ENCODE results near the gene LPIN1.
A peak's percentile ranks its signal among the peaks of the same experiment; 100 is the strongest.
"Not testable (repeated sequence)": the region's sequence is repeated elsewhere in the genome, so short reads cannot be mapped to it uniquely, and the experiment has no call there.

LPIN1 gene

DNA sequence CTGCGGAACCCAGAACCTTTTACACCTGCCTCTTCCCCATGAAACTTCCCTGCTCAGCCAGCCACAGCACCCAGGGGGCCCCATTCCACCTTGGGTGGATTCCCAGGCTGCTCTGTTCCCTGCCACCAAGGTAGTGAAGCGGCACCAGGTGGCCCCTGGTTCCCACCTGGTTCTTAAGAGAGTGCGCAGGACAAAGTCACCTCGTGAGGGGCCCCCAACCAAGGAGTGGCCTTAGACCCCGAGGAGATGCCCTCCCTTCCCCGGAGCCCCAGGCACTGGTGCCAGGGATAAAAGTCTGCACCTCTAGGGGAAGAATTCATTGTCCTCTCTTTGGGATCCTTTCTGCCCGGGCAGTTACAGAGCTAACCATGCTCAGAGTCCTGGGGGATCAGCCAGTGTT, 3.1 kb upstream of the LPIN1 start:
- no peak for DNase-seq (ENCODE audit: low spot score)
- no peak for FAIRE-seq

DNA sequence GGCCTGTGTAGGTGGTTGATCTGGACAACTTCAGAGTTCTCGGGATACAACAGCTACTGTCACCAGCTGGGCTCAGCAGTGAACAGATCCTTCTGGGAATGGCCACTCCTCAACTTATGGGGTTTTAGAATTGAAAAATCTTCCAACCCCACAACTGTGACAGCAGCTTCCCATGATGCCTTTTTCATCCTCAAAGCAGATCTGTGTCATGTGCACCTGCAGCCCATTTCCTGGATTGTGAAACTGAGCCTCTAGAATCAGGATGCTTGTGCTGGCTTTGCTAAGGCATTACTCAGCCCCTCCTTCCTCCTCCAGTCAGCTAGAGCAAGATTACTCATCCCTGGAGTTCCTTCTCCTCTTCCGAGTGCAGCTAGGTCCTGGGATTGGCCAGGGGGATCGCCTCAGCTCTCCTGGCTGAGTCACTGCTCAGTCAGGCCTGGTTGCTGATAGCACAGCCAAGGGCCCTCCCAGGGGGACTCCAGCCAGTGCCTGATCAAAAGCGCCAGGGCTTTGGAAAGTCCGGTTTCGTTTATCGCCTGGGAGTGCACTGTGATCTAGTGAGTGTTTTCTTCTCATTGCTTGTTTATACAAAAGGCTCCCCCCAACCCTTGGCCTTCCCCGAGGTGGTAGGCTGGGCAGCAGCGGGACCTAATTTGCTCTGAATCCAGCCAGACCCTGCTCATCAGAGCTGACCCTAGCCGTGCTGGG, 2.4 kb upstream of the LPIN1 start:
- DNase-seq (ENCODE audit: low spot score) (peak; percentile 100), FAIRE-seq (peak; percentile 93)

DNA sequence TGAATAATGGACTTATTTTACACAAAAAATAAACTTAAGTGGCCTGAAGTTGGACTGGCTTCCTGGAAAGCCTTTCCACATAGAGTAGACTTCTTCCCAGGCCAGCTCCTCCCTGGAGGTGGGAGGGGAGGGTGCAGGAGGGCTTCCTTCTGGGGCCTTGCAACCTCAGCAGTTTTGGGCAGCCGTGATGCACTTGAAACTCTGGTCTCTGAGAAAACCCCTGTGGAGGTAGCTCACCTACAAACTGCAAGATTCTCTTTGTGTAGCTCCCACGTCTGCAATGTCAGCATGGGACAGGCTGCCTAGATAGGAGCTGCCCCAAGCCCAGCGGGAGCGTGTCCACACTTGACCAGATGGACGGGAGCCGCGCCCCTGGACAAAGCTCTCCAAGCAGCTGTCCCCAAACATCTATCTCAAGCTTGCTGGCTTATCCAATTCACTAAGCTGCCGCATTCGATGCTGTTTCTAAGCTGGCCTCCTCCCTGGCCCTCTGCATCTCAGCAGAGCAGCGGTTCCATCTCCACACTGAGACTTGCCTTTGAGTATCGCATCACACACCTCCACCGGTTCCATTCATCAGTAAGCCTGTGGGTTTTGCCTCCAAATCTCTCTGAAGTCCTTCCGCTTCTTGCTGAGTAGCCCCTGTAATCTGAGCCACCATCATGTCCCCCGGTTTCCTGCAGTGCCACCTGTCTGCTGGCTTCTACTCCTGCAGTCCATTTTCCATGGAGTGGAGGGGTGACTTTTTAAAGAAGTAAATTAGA, 1.6 kb upstream of the LPIN1 start:
- DNase-seq (ENCODE audit: low spot score), result peak; percentile 16
- FAIRE-seq, result no peak

- no peak for FAIRE-seq
- no peak for DNase-seq (ENCODE audit: low spot score)
Measured at GRCh38 chr2:11745613-11746375, 638 bp upstream of the LPIN1 start.

DNA sequence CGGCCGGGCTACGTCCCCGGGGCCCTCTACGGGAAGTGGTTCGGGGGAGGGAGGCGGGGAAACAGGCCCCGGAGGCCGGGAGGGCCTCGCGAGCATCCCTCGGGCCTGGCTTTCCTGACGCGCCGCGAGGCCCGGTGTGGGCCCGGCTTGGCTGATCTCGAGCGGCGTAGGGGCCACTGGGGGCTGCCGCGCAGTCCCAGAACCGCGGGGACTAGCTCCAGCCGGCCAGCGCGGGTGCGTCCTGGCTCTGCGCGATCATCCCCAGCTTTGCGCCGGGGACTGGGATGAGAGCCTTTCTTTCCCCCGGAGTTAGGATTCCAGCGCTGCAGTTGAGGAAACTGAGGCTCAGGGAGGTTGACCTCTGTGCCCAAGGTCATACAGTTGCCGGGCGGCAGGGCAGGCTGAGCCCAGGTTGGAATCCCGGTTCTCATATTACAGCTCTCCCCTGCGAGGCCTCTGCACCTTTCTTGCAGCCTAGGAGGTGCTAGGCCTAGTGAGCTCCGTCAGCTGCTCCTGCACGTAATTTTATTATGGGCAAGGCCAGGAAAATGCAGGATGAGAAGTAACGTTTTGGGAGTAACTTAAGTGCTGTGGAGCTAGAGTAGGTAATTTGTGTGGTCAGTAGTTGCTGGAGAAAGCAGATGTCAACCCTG, 501 bp downstream of the LPIN1 start:
- FAIRE-seq, result no peak
- DNase-seq (ENCODE audit: low spot score), result no peak

DNA sequence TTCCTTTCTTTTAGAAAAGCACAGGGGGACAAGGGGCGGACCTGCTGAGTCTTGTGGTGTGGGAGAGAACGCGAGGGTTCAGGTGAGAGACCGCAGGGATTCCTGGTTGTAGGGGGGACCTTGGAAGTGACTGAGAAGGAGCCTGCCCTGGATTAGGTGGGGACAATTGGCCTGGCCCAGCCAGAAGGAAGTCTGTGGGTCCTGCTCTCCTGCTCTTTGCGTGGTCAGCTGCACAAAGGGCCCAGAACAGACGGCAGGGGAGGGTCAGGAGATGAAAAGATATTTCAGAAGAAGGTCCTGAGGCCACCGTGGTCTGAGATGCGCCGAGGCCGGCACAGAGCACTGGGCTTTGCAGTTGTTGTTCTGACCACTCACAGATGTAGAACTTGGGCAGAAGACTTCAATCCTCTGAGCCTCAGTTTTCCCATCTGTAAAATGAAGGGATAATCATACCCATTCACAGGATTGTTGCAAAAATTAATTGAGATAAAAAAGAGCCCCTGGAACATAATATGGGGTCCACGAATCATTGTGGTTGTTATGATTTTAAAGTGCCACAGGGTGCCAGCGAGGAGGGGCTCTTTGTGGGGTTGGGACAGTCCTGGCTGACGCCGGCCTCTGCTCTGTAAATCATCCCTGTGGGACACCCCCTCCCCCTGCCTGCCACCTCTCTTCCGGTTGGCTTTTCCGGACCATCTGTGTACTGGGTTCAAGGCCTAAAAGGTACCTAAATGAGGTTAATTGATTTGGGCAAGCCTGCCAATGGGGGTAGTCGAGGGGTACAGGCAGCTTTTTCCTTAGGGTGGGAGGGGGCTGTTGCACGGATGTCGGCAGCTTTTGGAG, 1.8 kb downstream of the LPIN1 start:
- DNase-seq (ENCODE audit: low spot score), result no peak
- FAIRE-seq, result no peak

GRCh38 chr2:11748861-11749645, 2.6 kb downstream of the LPIN1 start:
- DNase-seq (ENCODE audit: low spot score) (no peak), FAIRE-seq (no peak)

DNA sequence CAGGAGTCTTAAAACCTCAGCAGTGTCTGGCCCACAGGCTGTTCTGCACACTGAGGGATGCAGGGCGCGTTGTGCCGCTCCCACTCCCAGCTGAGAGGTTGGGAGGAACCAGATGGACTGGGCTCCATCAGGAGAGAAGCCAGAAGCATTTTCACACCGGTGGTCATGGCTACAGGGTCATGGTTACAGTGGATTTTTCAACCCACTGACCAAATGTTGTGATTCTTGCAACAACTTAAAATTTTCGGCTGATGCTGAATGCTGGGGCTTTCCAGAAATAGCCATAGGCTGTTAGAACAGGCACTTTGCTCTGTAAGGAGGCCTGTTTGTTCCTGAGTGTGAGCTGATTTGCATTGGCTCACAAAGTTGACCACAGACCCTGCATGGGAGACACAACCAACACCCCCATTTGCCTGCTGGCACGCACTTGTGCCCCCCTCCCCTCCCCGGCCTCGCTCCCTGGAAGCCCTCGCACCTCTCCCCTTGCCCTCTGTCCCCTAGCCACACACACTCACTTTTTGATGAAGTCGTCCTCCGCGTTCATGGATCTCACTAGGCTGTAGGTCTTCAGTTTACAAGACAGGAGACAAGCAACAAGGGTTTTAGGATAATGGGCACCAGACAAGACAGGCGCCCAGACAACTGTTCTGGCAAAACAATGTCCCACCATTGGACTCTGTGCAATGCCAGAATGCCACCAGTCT, 3.4 kb downstream of the LPIN1 start:
- DNase-seq (ENCODE audit: low spot score), result no peak
- FAIRE-seq, result no peak

DNA sequence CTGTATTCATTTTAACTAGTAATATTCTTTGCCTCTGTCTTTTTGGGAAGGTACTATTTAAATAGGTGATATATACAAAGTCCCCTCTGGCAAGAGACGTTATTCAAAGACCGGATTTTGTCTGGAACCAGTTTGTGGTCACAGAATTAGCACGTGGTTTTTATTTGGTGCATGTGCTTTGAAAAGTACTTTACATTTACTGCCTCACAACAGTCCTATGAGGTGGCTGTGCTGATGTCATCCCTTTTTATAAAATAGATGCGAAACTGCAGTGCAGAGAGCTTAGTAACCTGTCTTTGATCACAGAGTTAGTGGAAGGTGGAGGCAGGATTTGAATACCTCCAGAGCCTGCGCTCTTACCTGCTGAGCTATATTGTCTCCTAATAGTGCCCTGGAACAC, 4.0 kb downstream of the LPIN1 start:
- FAIRE-seq, result no peak
- DNase-seq (ENCODE audit: low spot score), result no peak

- no peak for FAIRE-seq
- no peak for DNase-seq (ENCODE audit: low spot score)
Measured at GRCh38 chr2:11750917-11751316, 4.5 kb downstream of the LPIN1 start.

GRCh38 chr2:11752906-11753305, 6.5 kb downstream of the LPIN1 start:
- FAIRE-seq, result no peak
- no peak for DNase-seq (ENCODE audit: low spot score)

DNA sequence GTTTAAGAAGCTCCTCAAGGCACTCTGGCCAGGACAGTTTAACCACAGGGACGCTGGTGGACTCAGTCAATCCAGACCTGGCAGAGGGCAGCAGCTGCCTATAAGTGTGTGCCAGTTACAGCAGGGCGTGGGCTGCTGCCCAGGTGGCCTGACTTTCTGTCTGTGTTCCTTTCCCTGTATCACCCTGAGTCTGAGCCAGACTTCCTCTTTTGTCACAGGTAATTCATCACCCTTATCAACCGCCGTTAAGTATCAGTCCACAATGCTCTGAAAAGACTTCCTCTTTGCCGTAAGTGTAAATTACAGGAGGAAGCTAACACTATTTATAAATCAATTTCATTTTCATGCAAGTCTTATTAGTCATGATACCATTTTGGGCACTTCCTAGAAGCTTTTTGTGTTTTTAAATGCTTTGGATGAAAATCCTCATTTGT, 7.0 kb downstream of the LPIN1 start:
- DNase-seq (ENCODE audit: low spot score) (no peak), FAIRE-seq (no peak)

DNA sequence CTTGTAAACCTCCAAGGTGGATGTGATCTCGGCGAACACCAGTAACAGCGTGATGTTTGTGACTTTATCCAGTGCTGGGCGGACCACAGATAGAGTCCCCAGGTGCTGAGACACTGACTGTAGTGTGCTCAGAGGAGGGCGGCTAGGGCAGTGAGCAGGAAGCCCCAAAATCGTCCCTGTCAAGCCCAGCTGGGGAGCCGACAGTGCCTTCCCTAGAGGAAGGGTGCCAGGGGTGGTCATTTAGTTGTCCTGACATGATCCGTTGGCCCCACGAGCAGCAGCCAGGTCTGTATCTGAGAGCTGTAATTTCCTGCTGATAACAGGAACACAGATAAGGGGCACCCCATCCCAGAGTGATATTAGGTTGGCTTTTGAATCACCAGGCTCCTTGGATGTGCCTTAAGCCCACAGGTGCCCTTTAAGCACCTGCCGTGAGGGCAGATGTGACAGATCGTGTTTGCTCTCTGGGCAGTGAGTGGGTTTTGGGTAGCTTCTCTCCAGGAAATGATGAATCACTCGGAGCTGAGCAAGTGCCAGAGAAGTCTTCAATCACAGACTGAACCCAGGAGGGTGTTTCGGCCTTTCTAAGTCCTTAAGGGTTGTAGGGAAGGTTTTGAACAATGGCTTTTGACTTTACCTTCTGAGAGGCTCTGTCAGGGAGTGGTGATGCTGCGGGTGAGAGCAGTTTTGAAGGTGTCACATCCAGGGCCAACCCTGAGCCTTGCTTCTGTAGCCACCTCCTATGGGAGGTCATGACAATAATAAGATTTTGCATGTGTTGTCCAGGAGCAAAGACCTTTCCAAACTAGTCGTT, 7.7 kb downstream of the LPIN1 start:
- peak; percentile 11 for DNase-seq (ENCODE audit: low spot score)
- FAIRE-seq, result no peak

DNA sequence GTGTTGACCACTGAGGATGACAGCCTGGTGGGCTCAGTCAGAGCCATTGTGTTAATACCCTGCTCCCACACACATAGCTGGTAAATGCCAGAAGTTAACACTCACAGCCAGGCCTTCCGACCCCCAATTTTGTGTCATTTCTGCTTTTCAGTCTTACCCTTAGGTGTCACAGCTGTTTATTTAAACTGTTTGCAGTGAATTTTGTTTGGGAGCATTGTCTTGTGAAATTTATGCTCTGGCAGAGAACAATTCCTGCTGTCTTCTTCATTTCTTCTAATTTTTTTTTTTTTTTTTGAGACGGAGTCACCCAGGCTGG, 8.2 kb downstream of the LPIN1 start:
- DNase-seq (ENCODE audit: low spot score) (no peak), FAIRE-seq (no peak)

DNA sequence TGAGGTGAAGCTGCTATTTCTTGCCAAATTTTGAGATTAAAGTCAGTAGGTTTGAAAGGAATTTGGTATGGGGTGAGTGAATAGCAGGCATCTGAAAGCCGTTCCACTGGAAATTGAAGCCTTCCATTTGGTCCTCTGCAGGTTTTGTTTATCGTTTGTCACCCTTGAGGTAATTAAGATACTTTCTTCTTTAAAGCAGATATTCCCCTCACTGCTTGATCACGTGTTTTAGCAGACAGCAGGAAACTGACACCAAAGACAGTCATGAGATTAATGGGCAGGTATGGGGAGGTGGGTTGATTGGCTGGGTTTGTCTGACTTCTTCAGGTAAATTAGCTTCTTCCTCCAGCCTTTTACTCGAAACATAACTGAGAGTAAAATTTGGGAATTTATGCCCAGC, 10.7 kb downstream of the LPIN1 start:
- FAIRE-seq (no peak), DNase-seq (ENCODE audit: low spot score) (no peak)

DNA sequence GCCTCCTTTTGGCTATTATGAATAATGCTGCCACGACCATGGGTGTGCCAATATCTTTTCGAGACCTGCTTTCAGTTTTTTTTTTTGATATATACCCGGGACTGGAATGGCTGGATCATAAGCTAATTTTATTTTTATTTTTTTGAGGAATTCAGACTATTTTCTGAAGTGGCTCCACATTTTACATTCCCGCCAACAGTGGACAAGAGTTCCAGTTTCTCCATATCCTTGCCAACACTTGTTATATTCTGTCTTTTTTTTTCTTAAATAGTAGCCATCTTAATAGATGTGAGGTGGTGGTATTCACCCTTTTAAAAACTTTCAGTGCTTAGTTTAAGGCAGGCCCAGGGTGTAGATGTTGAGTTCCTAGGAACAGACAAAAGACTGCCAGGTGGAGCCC, 11.8 kb downstream of the LPIN1 start:
- DNase-seq (ENCODE audit: low spot score) (no peak), FAIRE-seq (no peak)

GRCh38 chr2:11758647-11759046, 12.2 kb downstream of the LPIN1 start:
- FAIRE-seq, result no peak

GRCh38 chr2:11759182-11759975, 12.9 kb downstream of the LPIN1 start:
- FAIRE-seq; DNase-seq (ENCODE audit: low spot score): not testable (repeated sequence)

More at GRCh38 chr2:11758647-11759046, 12.2 kb downstream of the LPIN1 start:
- DNase-seq (ENCODE audit: low spot score), result no peak

Data from RCC 7860 (cell line).